Measurements from ENCODE around the gene PPFIBP2. TPM values are rescaled to one million over a fixed set of nuclear protein-coding genes. Genes with fewer than 3 reads are reported as not detected.

Gene PPFIBP2
- total and polyA plus RNA-seq, 11 donors, result 10.5 to 31.1 (median 20.8) TPM

- Histone ChIP-seq H3K27ac (peak overlapping the region in 5 of 12 donors; percentile 30 to 73 (median 39)), H3K9me3 (no peaks in the 10 kb centered on the region), H3K36me3 (no peaks in the 10 kb centered on the region), H3K4me3 (peak overlapping the region in 1 of 12 donors; percentile 28), H3K27me3 (no peaks in the 10 kb centered on the region), H3K4me1 (peaks cover 0 to 28% (median 13%) of the 10 kb centered on the region in 12 donors)
- DNase-seq (no peak), ATAC-seq (peak in 2 of 4 donors; percentile 31 to 45)
- TF ChIP-seq POLR2A (IDR thresholded peaks at IDR 0.05), result no peak
- no peak for TF ChIP-seq CTCF (IDR thresholded peaks at IDR 0.05)
- intact Hi-C loops (cut with DNase I), result no loop called here
- WGBS, 4 donors, result 74 to 81% (median 77%) methylated on average over 12 of the region's 12 CpGs
Measured at GRCh38 chr11:7538466-7539454, 25.0 kb downstream of the PPFIBP2 start.

- H3K36me3 ChIP-seq, result no peaks in the 10 kb centered on the region
- TF ChIP-seq CTCF (IDR thresholded peaks at IDR 0.05), result no peak
- TF ChIP-seq POLR2A (IDR thresholded peaks at IDR 0.05), result no peak
- no peak overlapping the region for H3K4me3 ChIP-seq
- H3K27me3 ChIP-seq, result no peaks in the 10 kb centered on the region
- WGBS, 4 donors, result 93% methylated on average over 8 of the region's 8 CpGs
- H3K9me3 ChIP-seq, result no peaks in the 10 kb centered on the region
- intact Hi-C loops (cut with DNase I), result no loop called here
- H3K4me1 ChIP-seq, result peaks cover 0 to 35% (median 13%) of the 10 kb centered on the region in 12 donors
- DNase-seq (no peak), ATAC-seq (no peak)
- no peak overlapping the region for H3K27ac ChIP-seq
Measured at GRCh38 chr11:7540830-7541555, 27.2 kb downstream of the PPFIBP2 start.

GRCh38 chr11:7543302-7543701 is 29.5 kb downstream of the PPFIBP2 start:
- intact Hi-C loops (cut with DNase I), result no loop called here
- WGBS, 4 donors, result 89 to 96% (median 94%) methylated on average over 1 of the region's 1 CpG
- peak in 3 of 4 donors; percentile 48 to 79 (median 59) for ATAC-seq

More at GRCh38 chr11:7543302-7543701, 29.5 kb downstream of the PPFIBP2 start:
- Histone ChIP-seq H3K4me1 (peaks cover 0 to 28% (median 7%) of the 10 kb centered on the region in 12 donors), H3K4me3 (no peak overlapping the region), H3K27me3 (no peaks in the 10 kb centered on the region), H3K36me3 (no peaks in the 10 kb centered on the region), H3K9me3 (no peaks in the 10 kb centered on the region), H3K27ac (no peak overlapping the region)
- peak in 1 of 5 donors; percentile 42 for DNase-seq
- TF ChIP-seq POLR2A (IDR thresholded peaks at IDR 0.05) (no peak), CTCF (IDR thresholded peaks at IDR 0.05) (no peak)
